HG02870 (cell line): ENCODE results near the gene SMAD6.
"Not testable (repeated sequence)": the region's sequence is repeated elsewhere in the genome, so short reads cannot be mapped to it uniquely, and the experiment has no call there.

Experiments
- ATAC-seq: cut with Tn5 transposase; IDR thresholded peaks from one replicate; pipeline ENCODE4 v1.9.1; 2021; ENCODE audit warnings: mild to moderate bottlenecking, moderate library complexity; ENCODE audit not compliant: unreplicated experiment

The SMAD6 gene

DNA sequence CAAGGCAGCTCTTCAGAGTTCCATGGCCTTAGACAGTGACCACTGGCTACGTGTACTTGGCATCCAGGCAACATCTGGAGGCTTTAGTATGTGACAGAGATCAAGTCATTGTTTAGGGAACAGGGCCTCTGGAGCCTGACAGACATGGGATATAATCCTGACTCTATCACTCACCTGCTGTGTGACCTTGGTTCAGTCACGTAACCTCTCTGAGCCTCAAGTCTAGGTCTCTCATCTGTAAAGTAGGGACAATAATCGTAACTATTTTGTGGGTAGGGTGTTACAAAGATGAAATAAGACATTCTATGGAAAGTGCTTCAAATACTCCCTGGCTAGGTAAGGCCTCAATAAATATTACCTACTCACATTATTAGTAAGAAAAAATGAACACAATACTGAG lies 114.2 kb downstream of the SMAD6 start:
- no peak for ATAC-seq

DNA sequence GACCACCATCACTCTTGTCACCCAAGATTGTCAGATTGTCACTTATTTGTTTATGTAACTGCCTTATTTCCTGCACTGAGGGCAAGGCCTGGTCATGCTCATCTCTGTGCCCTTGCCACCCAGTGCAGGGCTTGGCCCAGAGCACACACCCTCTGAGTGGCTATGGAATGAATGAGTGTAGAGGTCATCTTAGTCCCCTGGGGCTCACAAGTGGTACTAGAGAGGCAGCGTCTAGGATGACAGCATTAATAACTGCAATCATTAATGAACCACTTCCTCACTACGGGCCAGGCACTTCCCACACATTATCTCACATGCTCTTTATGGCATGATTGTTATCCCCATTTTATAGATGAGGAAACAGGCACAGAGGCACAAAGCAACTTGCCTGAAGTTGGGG lies 117.0 kb downstream of the SMAD6 start:
- no peak for ATAC-seq

DNA sequence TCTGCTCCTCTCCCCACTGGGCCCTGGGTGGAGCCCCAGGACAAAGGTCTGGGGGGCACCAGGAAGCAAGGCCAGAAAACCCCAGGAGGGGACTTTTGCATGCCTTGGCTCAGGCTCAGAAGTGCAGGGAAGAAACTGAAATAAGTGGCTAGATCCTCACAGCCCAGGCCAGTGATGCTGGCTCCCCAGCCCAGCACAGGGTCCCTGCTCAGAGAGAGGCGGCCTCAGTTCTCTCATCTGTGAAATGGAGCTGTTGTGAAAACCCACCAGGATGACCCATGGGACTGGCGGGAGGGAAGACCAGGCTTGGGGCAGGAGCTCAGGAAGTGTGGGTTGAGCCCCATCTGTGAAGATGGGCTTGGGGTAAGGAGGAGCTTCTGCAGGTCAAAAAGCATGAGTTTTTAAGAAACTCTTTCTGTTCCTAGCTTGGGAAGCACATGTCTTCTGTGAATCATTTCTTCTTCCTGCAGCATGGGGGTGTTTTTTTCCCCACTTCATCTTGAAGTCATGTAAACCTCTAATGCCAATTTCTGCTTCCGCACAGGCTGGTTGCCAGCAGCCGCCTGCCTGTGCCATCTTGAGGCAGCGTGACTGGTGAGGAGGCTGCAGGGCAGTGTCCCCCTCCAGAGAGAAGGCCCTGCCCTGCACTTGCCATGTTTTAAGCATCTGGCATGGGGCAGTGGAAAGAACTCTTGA lies 118.6 kb downstream of the SMAD6 start:
- ATAC-seq, result no peak

DNA sequence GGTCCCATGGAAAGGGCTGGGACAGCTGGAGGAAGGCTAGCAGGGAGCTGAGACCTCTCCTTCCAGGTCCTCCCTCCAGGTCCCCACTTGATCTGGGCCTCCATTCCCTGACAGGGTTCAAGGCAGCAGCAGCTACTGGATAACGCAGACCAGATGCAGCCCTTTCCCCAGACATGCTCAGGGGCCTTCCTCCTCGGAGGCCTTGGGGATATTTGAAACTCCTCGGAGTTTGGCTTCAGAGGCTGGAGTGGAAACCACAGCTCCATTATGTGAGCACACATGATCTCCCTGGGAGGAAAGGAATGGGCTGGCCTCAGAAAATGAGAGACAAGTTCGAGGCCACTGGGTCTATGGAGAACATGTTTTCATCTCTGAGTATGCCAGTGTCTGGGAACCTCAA lies 119.3 kb downstream of the SMAD6 start:
- ATAC-seq, result no peak

DNA sequence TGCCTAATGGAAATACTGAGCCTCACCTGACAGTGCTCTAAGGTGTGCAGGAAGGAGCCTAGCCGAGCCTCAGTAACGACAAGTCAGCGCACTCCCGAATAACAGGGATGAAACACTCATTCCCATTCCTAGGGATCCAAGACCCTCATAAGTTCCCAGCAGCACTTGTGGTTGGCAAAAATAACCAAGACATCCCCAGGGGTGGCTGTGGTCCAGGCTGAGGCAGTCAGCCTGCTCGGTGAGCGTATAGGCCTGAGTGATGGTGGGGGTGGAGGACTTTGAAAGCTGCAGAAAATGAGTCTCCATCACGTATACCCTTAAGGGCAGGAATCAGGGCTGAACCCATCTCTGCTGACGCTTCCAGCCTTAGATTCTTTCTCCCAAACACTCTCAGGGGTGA lies 120.1 kb downstream of the SMAD6 start:
- ATAC-seq, result no peak

DNA sequence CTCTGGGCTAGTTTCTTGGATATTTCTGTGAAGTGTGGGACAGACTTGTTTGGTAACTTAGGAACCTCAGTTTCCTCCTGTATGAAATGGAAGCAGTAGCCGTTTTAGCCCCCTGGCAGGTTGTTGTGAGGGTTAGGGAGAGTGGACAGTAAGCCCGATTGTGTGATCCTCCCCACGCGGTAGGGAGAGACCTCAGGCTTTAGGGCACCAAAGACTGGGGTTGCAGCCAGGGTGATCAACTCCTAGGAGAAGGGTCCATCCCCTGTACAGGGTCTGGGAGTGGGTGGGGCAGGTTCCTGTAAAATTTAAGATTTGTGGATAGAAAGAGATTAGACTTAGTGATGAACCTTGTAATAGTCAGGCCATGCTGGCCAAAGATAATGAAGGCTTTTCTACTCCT lies 120.5 kb downstream of the SMAD6 start:
- no peak for ATAC-seq

DNA sequence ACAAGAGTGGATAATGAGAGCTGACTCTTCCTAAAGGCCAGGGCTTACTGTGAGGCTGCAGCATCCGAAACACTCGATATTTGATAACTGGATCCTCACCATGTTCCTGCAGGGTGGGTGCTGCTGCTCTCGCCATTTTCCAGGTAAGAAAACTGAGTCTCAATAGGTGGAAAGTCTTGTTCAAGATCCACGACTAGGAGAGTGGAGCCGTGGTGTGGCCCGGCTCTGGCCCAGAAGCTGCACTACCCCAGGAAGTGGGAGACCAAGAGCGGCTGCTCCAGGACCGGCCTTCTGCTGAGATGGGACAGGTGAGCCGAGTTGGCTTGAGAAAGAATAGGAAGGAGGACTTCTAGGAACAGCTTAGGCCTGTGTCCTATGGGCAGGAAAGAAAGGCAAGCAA lies 121.6 kb downstream of the SMAD6 start:
- no peak for ATAC-seq

DNA sequence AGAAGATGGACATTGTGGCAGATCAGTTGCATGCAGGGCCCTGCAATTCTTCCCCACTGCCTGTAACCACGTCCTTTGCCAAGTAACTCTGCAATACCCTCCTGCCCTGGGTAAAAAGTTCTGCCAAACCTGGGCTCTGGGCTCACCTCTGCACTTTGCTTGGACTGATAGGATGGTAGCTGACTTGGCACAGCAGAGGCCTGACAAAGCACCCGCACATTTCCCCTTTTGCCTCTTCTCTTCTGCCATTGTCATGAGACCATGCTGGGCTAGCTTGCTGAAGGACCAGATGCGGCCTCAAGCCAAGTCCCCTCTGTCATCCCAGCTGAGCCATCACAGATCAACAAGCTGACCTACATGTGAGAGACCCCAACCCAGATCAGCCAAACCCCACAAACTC lies 122.4 kb downstream of the SMAD6 start:
- ATAC-seq, result no peak

DNA sequence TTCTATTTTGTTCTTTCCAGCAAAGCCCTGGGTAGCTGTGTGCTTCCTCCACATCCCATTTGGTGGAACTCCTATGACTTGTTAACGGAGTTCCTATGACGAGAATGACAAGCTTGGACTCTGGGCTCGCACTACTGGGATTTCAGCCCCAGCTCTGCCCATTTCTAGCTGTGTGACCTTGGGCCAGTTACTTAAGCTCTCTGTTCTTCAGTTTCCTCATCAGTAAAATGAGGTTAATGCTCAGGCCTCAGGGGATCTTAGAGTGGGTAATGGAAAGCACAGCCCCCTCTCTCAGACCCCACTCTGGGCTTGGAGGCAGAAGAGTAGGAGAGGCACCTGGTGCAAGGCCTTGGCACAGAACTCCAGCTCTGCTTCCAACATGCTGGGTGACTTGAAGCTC lies 123.1 kb downstream of the SMAD6 start:
- no peak for ATAC-seq

DNA sequence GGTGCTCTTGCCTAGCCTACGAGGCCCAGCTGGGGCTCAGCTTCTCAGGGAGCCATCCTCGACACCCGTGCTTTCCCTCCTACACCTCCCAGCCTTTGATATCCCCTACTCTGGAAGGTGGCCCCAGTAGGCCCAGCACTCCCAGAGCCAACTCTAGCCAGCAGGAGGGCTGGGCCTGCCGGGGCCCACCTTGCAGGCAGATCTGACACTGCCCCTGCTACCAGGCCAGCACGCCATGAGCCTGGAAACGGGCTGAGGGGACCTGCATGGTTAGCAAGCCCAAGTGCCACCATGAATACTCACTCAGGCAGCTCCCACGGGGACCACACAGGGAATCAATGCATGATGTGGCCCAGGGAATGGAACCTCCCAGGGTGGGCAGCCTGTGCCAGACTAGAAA lies 123.7 kb downstream of the SMAD6 start:
- ATAC-seq, result no peak

DNA sequence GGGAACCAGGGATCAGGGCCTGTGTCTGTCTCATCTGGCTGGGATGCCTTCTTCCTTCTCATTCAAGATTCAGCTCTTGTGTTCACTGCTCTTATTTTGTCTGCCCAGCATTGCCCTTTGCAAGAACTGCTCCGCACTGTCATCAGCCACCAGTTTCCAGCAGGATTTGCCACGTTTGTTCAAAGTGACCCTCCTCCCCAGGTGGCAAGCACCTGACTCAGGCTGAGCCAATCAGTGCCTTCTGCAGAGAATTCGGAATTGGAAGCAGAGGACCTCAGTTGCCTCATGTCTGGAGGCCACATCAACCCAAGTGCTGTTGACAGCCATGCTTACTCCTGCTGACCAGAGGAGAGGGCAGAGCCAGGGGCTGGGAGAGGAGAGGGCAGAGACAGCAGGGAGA lies 124.5 kb downstream of the SMAD6 start:
- no peak for ATAC-seq

DNA sequence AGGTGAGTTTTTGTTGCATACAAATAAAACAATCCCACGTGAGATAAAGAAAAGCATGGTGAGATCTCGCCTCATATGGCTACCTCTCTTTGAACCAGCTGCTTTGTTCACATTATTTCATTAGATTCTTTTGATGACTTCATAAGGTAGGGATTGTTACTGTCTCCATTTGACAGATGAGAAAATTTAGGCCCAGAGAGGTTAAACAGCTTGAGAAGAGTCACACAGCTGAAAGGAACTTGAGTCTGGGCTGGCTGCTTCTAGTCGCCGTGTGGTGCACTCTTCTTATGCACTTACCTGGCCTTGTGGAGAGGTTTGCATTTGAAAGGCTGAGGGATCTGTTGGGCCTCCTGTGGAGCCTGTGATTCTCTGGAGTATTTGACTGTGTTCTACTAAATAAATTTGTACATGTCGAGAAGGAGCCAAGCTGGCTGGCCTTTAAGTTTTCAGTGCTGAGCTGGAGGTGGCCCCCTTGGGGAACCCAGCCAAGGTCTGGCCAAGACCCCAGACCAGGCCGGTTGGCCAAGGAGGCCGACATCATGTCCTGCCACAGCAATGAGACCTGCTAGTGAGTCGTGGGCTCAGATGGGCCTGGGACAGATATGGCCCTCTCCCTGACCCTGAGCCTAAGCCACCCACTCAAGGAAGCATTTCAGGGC lies 125.1 kb downstream of the SMAD6 start:
- no peak for ATAC-seq

DNA sequence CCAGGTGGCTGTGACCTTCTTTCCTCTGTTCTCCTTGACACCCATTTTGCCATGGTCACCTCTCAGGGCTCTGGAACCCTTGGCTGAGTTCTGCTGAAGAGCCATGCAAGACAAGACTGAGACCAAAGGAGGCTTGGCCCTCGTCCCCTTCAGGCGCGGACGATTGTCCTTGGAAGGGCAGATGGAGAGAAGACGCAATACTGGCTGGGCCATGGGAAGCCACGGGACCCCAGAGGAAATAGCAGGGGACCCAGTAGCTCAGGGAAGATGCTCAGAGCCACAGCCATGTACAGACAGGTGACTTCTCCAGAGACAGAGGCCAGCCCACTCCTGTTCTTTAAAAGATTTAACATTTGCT lies 125.6 kb downstream of the SMAD6 start:
- no peak for ATAC-seq

DNA sequence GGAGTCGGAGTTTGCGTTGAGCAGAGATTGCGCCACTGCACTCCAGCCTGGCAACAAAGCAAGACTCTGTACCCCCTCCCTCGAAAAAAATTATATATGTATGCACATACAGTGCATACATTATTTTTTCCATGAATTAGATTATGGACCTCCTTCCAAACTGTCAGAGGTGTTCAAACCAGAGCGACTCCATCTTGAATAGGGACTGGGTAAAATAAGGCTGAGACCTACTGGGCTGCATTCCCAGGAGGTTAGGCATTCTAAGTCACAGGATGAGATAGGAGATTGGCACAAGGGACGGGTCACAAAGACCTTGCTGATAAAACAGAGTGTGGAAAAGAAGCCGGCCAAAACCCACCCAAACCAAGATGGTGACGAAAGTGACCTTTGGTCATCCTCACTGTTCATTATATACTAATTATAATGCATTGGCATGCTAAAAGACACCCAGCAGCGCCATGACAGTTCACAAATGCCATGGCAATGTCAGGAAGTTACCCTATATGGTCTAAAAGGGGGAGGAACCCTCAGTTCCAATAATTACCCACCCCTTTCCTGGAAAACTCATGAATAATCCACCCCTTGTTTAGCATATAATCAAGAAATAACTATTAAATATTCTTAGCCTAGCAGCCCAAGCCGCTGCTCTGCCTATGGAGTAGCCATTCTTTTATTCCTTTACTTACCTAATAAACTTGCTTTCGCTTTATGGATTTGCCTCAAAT lies 126.9 kb downstream of the SMAD6 start:
- ATAC-seq, result not testable (repeated sequence)

DNA sequence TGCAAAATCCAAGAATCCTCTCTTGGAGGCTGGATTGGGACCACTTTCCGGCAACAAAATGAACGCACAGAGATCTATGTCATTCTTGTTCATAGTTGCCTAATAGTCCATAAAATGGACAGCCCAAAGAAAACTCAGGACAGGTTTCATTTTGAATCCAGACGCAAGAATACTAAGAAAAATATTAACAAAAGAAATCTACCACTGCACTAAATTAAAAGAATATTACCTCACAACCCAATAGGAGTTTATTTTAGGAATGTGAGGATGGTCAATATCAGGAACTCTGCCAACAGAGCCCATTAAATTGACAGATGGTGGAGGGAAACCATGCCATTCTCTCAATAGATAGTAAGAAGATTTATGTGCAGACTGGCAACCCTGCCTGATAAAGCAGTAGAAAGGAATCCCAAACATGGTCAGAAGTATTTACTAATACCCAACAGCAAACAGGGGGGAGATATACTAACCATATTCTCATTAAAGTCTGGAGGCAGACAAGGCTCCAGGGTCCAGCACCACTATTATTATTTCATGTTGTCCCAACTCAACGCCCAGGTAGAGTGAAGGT lies 127.6 kb downstream of the SMAD6 start:
- ATAC-seq, result no peak

DNA sequence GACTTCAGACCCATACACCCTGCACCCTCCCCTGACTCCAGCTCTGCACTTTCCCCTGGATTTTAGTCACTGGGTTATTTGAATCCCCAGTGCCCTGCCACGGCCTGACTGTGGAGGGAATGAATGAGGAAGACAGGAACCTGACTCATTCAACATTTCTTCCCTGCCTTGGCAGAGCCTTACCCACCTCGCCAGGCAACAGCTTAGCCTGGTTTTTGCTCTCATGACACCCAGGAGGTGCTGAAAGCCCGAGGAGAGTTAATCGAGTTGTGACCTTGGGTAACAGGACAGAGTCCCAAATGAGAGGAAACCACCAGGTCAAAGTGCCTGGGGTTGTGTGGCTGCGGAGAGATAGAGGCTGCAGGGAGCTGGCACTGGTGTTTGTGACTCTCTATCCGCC lies 128.3 kb downstream of the SMAD6 start:
- no peak for ATAC-seq

DNA sequence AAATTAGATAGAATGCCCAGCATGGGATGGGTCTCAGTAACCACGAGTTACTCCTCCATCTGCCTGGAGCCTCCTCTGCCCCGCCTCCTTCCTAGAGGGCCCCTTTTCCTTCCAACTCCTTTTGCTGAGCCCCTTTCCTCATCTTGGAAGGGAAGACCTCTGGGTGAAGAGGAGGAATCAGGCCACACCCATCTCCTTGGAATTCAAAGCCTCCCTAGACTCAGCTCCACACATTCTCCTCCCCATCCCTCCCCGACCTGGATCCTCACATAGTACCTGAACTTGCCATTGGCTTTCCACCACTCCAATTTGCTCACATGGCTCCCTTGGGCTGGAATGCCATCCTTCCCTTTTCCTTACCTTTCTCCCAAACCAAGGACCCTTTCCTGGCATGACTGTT lies 128.8 kb downstream of the SMAD6 start:
- no peak for ATAC-seq

DNA sequence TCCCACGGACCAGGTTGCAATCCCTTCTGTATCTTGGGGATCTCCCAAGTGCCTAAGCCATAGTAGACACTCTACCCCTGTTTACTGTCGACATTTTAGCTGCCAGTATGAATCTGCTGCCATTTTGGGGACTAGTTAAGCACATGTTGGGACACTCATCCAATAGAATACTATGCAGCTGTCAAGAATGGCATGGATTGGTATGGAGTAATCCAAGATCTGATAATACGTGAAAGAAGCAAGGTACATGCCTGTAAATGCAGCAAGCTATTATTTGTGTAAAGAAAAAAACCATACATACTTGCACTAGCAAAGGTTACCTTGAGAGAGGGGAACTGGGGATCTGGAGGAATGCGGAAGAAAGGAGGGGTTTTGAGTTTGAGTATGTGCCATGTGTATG lies 129.3 kb downstream of the SMAD6 start:
- no peak for ATAC-seq

DNA sequence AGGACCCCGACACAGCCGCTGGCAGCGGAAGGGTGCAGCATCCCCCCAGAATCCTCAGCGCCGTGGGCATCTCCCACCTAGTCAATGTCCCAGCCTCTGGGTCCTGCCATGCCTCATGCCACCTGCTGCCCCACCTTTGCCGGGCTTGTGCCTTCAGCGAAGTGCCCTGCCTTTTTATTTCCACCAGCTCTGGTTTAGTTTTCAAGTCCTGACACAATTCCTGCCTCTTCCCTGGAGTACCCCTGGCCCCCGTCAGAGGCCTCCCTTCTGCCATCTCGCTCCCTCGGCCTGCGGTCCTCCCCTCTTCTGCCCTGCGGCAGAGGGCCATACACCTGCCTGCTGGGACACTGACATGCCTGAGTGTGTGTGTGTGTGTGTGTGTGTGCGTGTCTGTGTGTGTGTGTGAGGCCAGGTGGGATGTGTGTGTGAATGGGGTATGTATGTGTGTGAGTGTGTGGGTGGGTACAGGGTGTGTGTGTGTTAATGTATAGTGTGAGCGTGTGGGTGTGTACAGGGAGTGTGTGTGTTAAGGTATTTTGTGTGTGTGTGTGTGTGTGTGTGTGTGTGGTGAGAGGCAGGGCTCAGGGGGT lies 129.9 kb downstream of the SMAD6 start:
- no peak for ATAC-seq
